WTC11 (cell line): ENCODE results near the gene DMRT2. TPM values are rescaled to one million over a fixed set of nuclear protein-coding genes. Genes with fewer than 3 reads are reported as not detected.

Experiments used
- ATAC-seq: fragments of 200-7000 bp; cut with Tn5 transposase; 2 replicates; pipeline ENCODE4 v1.10.0; 2021; ENCODE audit warnings: mild to moderate bottlenecking, moderate library complexity
- CTCF ChIA-PET: fragments of 300-600 bp; sonication (Branson Sonifier 250); formaldehyde crosslinking; loops from one replicate; lab custom pipeline; 2021; ENCODE audit warnings: antibody characterized with exemption; lab: Charles Lee
- POLR2A ChIA-PET: fragments of 350-600 bp; sonication (Branson Sonifier 250); formaldehyde crosslinking; loops from one replicate; lab custom pipeline; 2021; ENCODE audit warnings: antibody characterized with exemption; lab: Charles Lee
- DNase-seq: peaks from one replicate; pipeline ENCODE4 v3.0.0; 2021; ENCODE audit warnings: low spot score
- H3K27ac Mint-ChIP-seq: 2 replicates; pipeline ENCODE4 v1.8.0; 2021; ENCODE audit warnings: mixed read lengths
- H3K27me3 Mint-ChIP-seq: 2 replicates; pipeline ENCODE4 v1.8.0; 2021; ENCODE audit warnings: low read depth, mild to moderate bottlenecking, moderate library complexity, mixed read lengths
- H3K36me3 Mint-ChIP-seq: 2 replicates; pipeline ENCODE4 v1.8.0; 2021; ENCODE audit warnings: mixed read lengths
- H3K4me1 Mint-ChIP-seq: 2 replicates; pipeline ENCODE4 v1.8.0; 2022; ENCODE audit warnings: mixed read lengths
- H3K4me3 Mint-ChIP-seq: 2 replicates; pipeline ENCODE4 v1.8.0; 2021; ENCODE audit warnings: mild to moderate bottlenecking, moderate library complexity, mixed read lengths
- H3K9me3 Mint-ChIP-seq: 2 replicates; pipeline ENCODE4 v1.8.0; 2021; ENCODE audit warnings: mixed read lengths
- AFF4 ChIP-seq: sonication (generic); formaldehyde crosslinking; IDR thresholded peaks from 2 replicates; pipeline ENCODE4 v1.8.1; 2023; ENCODE audit warnings: mild to moderate bottlenecking, missing genetic modification reagents, borderline replicate concordance
- ATF1 ChIP-seq: sonication (generic); formaldehyde crosslinking; IDR thresholded peaks from 2 replicates; pipeline ENCODE4 v1.8.1; 2023; ENCODE audit warnings: mild to moderate bottlenecking, moderate library complexity, missing genetic modification reagents
- ATF3 ChIP-seq: sonication (generic); formaldehyde crosslinking; conservative IDR thresholded peaks from 2 replicates; pipeline ENCODE4 v1.8.1; 2022; ENCODE audit warnings: mild to moderate bottlenecking, missing genetic modification reagents
- CTCF ChIP-seq: fragments of 200-600 bp; IDR thresholded peaks from 2 replicates; pipeline ENCODE4 v1.8.0; 2022; ENCODE audit warnings: antibody characterized with exemption
- E2F1 ChIP-seq: sonication (generic); formaldehyde crosslinking; IDR thresholded peaks from 2 replicates; pipeline ENCODE4 v1.8.0; 2022; ENCODE audit warnings: mild to moderate bottlenecking, missing genetic modification reagents
- ETV6 ChIP-seq: sonication (generic); formaldehyde crosslinking; IDR thresholded peaks from 2 replicates; pipeline ENCODE4 v1.8.1; 2022; ENCODE audit warnings: mild to moderate bottlenecking, missing genetic modification reagents
- FOXP4 ChIP-seq: sonication (generic); formaldehyde crosslinking; IDR thresholded peaks from 2 replicates; pipeline ENCODE4 v1.8.0; 2022; ENCODE audit warnings: mild to moderate bottlenecking, missing genetic modification reagents
- GRHL2 ChIP-seq: fragments of 250-450 bp; sonication (Bioruptor Pico); IDR thresholded peaks from 2 replicates; pipeline ENCODE4 v1.8.0; 2022; ENCODE audit warnings: mild to moderate bottlenecking, moderate library complexity; ENCODE audit not compliant: insufficient replicate concordance, severe bottlenecking
- MYBL2 ChIP-seq: sonication (generic); formaldehyde crosslinking; IDR thresholded peaks from 2 replicates; pipeline ENCODE4 v1.8.1; 2023; ENCODE audit warnings: mild to moderate bottlenecking, moderate library complexity, missing genetic modification reagents
- NFYB ChIP-seq: sonication (generic); formaldehyde crosslinking; conservative IDR thresholded peaks from 2 replicates; pipeline ENCODE4 v1.8.0; 2022; ENCODE audit warnings: low read depth, missing genetic modification reagents
- OVOL2 ChIP-seq: fragments of 250-450 bp; sonication (Bioruptor Pico); IDR thresholded peaks from 2 replicates; pipeline ENCODE4 v1.9.0; 2021; ENCODE audit warnings: mild to moderate bottlenecking, borderline replicate concordance
- TP53 ChIP-seq: sonication (generic); formaldehyde crosslinking; IDR thresholded peaks from 2 replicates; pipeline ENCODE4 v1.8.1; 2023; ENCODE audit warnings: mild to moderate bottlenecking, missing genetic modification reagents
- ZBTB21 ChIP-seq: sonication (generic); formaldehyde crosslinking; IDR thresholded peaks from 2 replicates; pipeline ENCODE4 v1.8.1; 2023; ENCODE audit warnings: mild to moderate bottlenecking, missing genetic modification reagents, borderline replicate concordance
- ZBTB43 ChIP-seq: sonication (generic); formaldehyde crosslinking; IDR thresholded peaks from 2 replicates; pipeline ENCODE4 v1.8.1; 2023; ENCODE audit warnings: mild to moderate bottlenecking, missing genetic modification reagents
- ZNF138 ChIP-seq: sonication (generic); formaldehyde crosslinking; conservative IDR thresholded peaks from 2 replicates; pipeline ENCODE4 v1.8.1; 2022; ENCODE audit warnings: mild to moderate bottlenecking, moderate library complexity, missing genetic modification reagents
- ZNF281 ChIP-seq: sonication (generic); formaldehyde crosslinking; IDR thresholded peaks from 2 replicates; pipeline ENCODE4 v1.8.0; 2023; ENCODE audit warnings: mild to moderate bottlenecking, missing genetic modification reagents
- ZNF425 ChIP-seq: fragments of 250-450 bp; sonication (Bioruptor Pico); conservative IDR thresholded peaks from 2 replicates; pipeline ENCODE4 v1.9.0; 2021; ENCODE audit warnings: mild to moderate bottlenecking
- ZNF512 ChIP-seq: sonication (generic); formaldehyde crosslinking; IDR thresholded peaks from 2 replicates; pipeline ENCODE4 v1.8.1; 2022; ENCODE audit warnings: missing genetic modification reagents, borderline replicate concordance
- total RNA-seq: library from RNA; stranded (reverse); gene quantifications from 3 replicates; pipeline ENCODE4 v1.2.3, GENCODE V29; 2021

DMRT2 gene
- total RNA-seq, 1 experiment from 2014 or later, result not detected

GRCh38 chr9:1094749-1095148 lies 44.6 kb downstream of the DMRT2 start:
- no peak for ATAC-seq
- Mint-ChIP-seq H3K27ac (no peak overlapping the region), H3K4me3 (no peak overlapping the region)

More at GRCh38 chr9:1094749-1095148, 44.6 kb downstream of the DMRT2 start:
- Mint-ChIP-seq H3K4me1 (no peaks in the 10 kb centered on the region), H3K9me3 (no peaks in the 10 kb centered on the region), H3K27me3 (peaks cover 3% of the 10 kb centered on the region; the same call in 1 of the 2 replicates), H3K36me3 (no peaks in the 10 kb centered on the region)
- ChIA-PET CTCF (no interaction called here), POLR2A (no interaction called here)
- TF ChIP-seq ATF1 (no peak), ZBTB21 (CRISPR knock-in tag) (no peak), ZNF138 (CRISPR knock-in tag) (no peak), TP53 (CRISPR knock-in tag) (no peak), ZNF281 (CRISPR knock-in tag) (no peak), ATF3 (CRISPR knock-in tag) (no peak), MYBL2 (CRISPR knock-in tag) (no peak), E2F1 (CRISPR knock-in tag) (no peak), FOXP4 (CRISPR knock-in tag) (no peak), ZNF425 (CRISPR knock-in tag) (no peak), AFF4 (CRISPR knock-in tag) (no peak), CTCF (no peak), ZNF512 (CRISPR knock-in tag) (no peak), GRHL2 (CRISPR knock-in tag) (no peak), OVOL2 (CRISPR knock-in tag) (no peak), ZBTB43 (CRISPR knock-in tag) (no peak), NFYB (no peak), ETV6 (CRISPR knock-in tag) (no peak)
- no peak for DNase-seq
